B cell (primary cell): ENCODE results near the gene DISP3. TPM values are rescaled to one million over a fixed set of nuclear protein-coding genes. Genes with fewer than 3 reads are reported as not detected.

Source experiments
- ATAC-seq: fragments of 200-7000 bp; cut with Tn5 transposase; one replicate; pipeline ENCODE4 v1.10.0; 2021; ENCODE audit warnings: low read depth, mild to moderate bottlenecking, moderate number of reproducible peaks, moderate library complexity
- CTCF ChIA-PET: fragments of 350-600 bp; sonication (Branson Sonifier 250); formaldehyde crosslinking; loops from one replicate; lab custom pipeline; 2021; ENCODE audit warnings: antibody characterized with exemption, inconsistent platforms; lab: Charles Lee
- POLR2A ChIA-PET: fragments of 350-600 bp; sonication (Branson Sonifier 250); formaldehyde crosslinking; loops from one replicate; lab custom pipeline; 2021; ENCODE audit warnings: antibody characterized with exemption; lab: Charles Lee
- DNase-seq: peaks from one replicate; pipeline ENCODE4 v3.0.0; 2013
- H2AFZ ChIP-seq: 2 replicates; pipeline ENCODE4 v1.6.1; 2012; ENCODE audit warnings: mild to moderate bottlenecking, low read depth, low read length; ENCODE audit not compliant: insufficient read depth, poor library complexity, severe bottlenecking
- H3K27ac ChIP-seq, 2 donors: 1 replicate in 1 of 2; 2 replicates in 1 of 2; pipeline ENCODE4 v1.5.1; 2012 to 2013; ENCODE audit warnings: low read length in 2 of 2, mild to moderate bottlenecking in 2 of 2, moderate library complexity in 1 of 2
- H3K27me3 ChIP-seq, 4 experiments: fragments of 200-600 bp in 1 of 4; sonication (generic) in 1 of 4; replicated peaks in 1 of 4; 1 replicate in 2 of 4; 2 replicates in 2 of 4; pipeline versions ENCODE4 v1.6.1 to v1.7.0; 2013 to 2016; ENCODE audit warnings: low read length in 3 of 4, mild to moderate bottlenecking in 2 of 4, mixed read lengths in 1 of 4, moderate library complexity in 1 of 4; ENCODE audit not compliant: insufficient read depth in 4 of 4, control insufficient read depth in 3 of 4; ENCODE audit errors: control extremely low read depth in 1 of 4
- H3K36me3 ChIP-seq, 2 experiments: replicated peaks in 1 of 2; 1 replicate in 1 of 2; 2 replicates in 1 of 2; pipeline versions ENCODE4 v1.6.1 to v1.7.1; 2013; ENCODE audit warnings: low read length in 1 of 2; ENCODE audit not compliant: insufficient read depth in 2 of 2, control insufficient read depth in 1 of 2; ENCODE audit errors: control extremely low read depth in 1 of 2, extremely low read depth in 1 of 2
- H3K4me1 ChIP-seq, 2 donors: fragments of 200-600 bp in 1 of 2; sonication (generic) in 1 of 2; 1 replicate in 1 of 2; 2 replicates in 1 of 2; pipeline versions ENCODE4 v1.5.1 to v1.6.1; 2013 to 2017; ENCODE audit warnings: low read length in 2 of 2; ENCODE audit not compliant: control insufficient read depth in 2 of 2, insufficient read depth in 2 of 2
- H3K4me2 ChIP-seq: replicated peaks from 2 replicates; pipeline ENCODE3; 2012; ENCODE audit warnings: mild to moderate bottlenecking, low read depth, low read length; ENCODE audit not compliant: poor library complexity, severe bottlenecking
- H3K4me3 ChIP-seq, 5 experiments: fragments of 200-600 bp in 1 of 5; sonication (generic) in 1 of 5; 1 replicate in 3 of 5; 2 replicates in 2 of 5; pipeline versions ENCODE4 v1.5.1 to v1.7.0; 2011 to 2016; ENCODE audit warnings: low read length in 4 of 5, mild to moderate bottlenecking in 4 of 5, low read depth in 2 of 5, control low read depth in 1 of 5, moderate library complexity in 1 of 5; ENCODE audit not compliant: insufficient read depth in 1 of 5; ENCODE audit errors: control extremely low read depth in 1 of 5, extremely low read depth in 1 of 5
- H3K79me2 ChIP-seq: fragments of 200-600 bp; sonication (generic); one replicate; pipeline ENCODE4 v1.6.0; 2016; ENCODE audit warnings: low read length; ENCODE audit not compliant: control insufficient read depth, insufficient read depth
- H3K9ac ChIP-seq: fragments of 200-600 bp; sonication (generic); 2 replicates; pipeline ENCODE4 v1.6.1; 2017; ENCODE audit warnings: mild to moderate bottlenecking, low read length, moderate library complexity
- H3K9me3 ChIP-seq, 3 donors: one replicate each; pipeline versions ENCODE4 v1.6.1 to v1.7.1; 2013; ENCODE audit warnings: low read length in 2 of 3; ENCODE audit not compliant: control insufficient read depth in 2 of 3, insufficient read depth in 1 of 3; ENCODE audit errors: control extremely low read depth in 1 of 3
- H4K20me1 ChIP-seq: 2 replicates; pipeline ENCODE4 v1.6.0; 2012; ENCODE audit warnings: mild to moderate bottlenecking, low read length; ENCODE audit not compliant: insufficient read depth, control insufficient read depth, poor library complexity, severe bottlenecking
- H3K27ac Mint-ChIP-seq: one replicate; pipeline ENCODE4 v1.8.0; 2021; ENCODE audit warnings: mixed read lengths
- H3K27me3 Mint-ChIP-seq: one replicate; pipeline ENCODE4 v1.8.0; 2021; ENCODE audit warnings: mixed read lengths
- H3K4me1 Mint-ChIP-seq: one replicate; pipeline ENCODE4 v1.8.0; 2021; ENCODE audit warnings: mixed read lengths
- H3K4me3 Mint-ChIP-seq: one replicate; pipeline ENCODE4 v1.8.0; 2021; ENCODE audit warnings: mixed read lengths
- H3K9me3 Mint-ChIP-seq: one replicate; pipeline ENCODE4 v1.8.0; 2022; ENCODE audit warnings: mixed read lengths; ENCODE audit not compliant: insufficient read depth
- CTCF ChIP-seq: fragments of 200-600 bp; IDR thresholded peaks from one replicate; pipeline ENCODE4 v1.8.0; 2022; ENCODE audit warnings: antibody characterized with exemption, mild to moderate bottlenecking
- EZH2 ChIP-seq: IDR thresholded peaks from 2 replicates; pipeline ENCODE4 v1.6.1; 2012; ENCODE audit warnings: borderline replicate concordance, low read depth, mild to moderate bottlenecking, moderate library complexity, low read length; ENCODE audit not compliant: insufficient read depth, poor library complexity, severe bottlenecking
- WGBS: methylation state at CpG from one replicate; pipeline ENCODE4 v1.1.5; 2013; ENCODE audit warnings: missing lambda C conversion rate; ENCODE audit not compliant: insufficient coverage; 5-methylcytosine and 5-hydroxymethylcytosine counted together
- intact Hi-C: fragments of 100-400 bp; cut with micrococcal nuclease; formaldehyde crosslinking; loops from one replicate; pipeline ENCODE4 v1.10.0; 2022
- polyA plus RNA-seq: library from polyadenylated mRNA; depleted of rRNA; stranded (reverse); fragments of >200 nt; gene quantifications from 2 replicates; pipeline ENCODE4 v1.2.3, GENCODE V29; 2012
- total RNA-seq, 2 donors: library from RNA; stranded (reverse); fragments of 120-200 nt in 1 of 2; gene quantifications; 1 replicate in 1 of 2; 2 replicates in 1 of 2; pipeline versions ENCODE4 v1.2.3 to v1.2.4, GENCODE V29; 2013 to 2022

Gene DISP3
- total and polyA plus RNA-seq, 2 donors (not counting 1 experiment from before 2014, with no cell fraction given): 0.25 to 1.6 TPM

GRCh38 chr1:11498956-11499594 is 20.1 kb downstream of the DISP3 start:
- TF ChIP-seq CTCF: no peak
- no peak for TF ChIP-seq EZH2
- H3K36me3 ChIP-seq: no peaks in the 10 kb centered on the region
- intact Hi-C loops: no loop called here
- peaks cover 0 to 14% (median 2%) of the 10 kb centered on the region in 4 experiments for H3K27me3 ChIP-seq
- WGBS: 77% methylated on average over 5 of the region's 13 CpGs
- Mint-ChIP-seq H3K4me3 (no peak overlapping the region), H3K27ac (no peak overlapping the region), H3K27me3 (peaks cover 34% of the 10 kb centered on the region), H3K4me1 (no peaks in the 10 kb centered on the region), H3K9me3 (no peaks in the 10 kb centered on the region)
- no peak overlapping the region for H3K4me2 ChIP-seq
- H3K9ac ChIP-seq: no peak overlapping the region
- peaks cover 0 to 30% (median 2%) of the 10 kb centered on the region in 3 donors for H3K9me3 ChIP-seq
- H3K27ac ChIP-seq: no peak overlapping the region
- H4K20me1 ChIP-seq: no peaks in the 10 kb centered on the region
- H3K79me2 ChIP-seq: no peaks in the 10 kb centered on the region
- H2AFZ ChIP-seq: no peak overlapping the region
- CTCF ChIA-PET: no interaction called here
- H3K4me1 ChIP-seq: no peaks in the 10 kb centered on the region
- POLR2A ChIA-PET: no interaction called here
- ATAC-seq (no peak), DNase-seq (no peak)
- H3K4me3 ChIP-seq: no peak overlapping the region

DNA sequence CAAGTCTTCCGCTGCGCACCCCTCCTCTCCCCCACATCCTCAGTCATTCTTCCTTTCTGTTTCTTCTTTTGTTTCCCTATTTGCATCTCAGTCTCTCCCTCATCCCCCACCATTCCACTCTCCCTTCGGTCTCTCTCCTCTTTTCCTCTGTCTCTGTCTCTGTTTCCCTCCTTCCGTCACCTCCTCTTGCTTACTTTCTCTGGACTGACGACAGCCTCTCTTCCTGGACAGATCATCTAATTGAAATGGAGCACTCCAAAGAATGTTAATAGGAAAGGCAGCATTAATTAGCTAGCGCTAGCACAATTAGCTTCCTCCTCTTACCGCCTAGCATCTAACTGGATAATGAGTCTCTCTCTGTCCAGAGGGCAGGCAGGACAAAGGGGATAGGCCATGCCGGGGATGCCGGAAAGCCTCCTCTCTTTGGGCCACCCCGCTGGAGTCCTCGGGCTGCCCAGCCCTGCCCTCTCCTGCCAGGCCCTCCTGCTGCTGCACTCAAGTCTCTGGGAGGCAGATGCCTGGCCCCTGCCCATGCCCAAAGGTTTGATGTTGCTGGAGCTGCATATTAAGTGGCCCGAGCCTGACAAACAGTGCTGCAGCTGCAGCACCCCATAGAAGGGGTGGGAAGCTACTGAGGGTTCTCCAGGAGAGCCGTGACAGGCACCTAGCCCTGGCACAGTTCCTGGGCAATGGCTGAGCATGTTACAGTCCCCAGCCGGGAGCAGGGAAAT is 20.8 kb downstream of the DISP3 start:
- H3K9ac ChIP-seq: no peak overlapping the region
- WGBS: 79% methylated on average over 11 of the region's 14 CpGs
- Mint-ChIP-seq H3K9me3 (peaks cover 6% of the 10 kb centered on the region), H3K27ac (no peak overlapping the region), H3K4me1 (no peaks in the 10 kb centered on the region), H3K4me3 (no peak overlapping the region), H3K27me3 (peaks cover 34% of the 10 kb centered on the region)
- ATAC-seq (no peak), DNase-seq (no peak)
- no peaks in the 10 kb centered on the region for H4K20me1 ChIP-seq
- TF ChIP-seq EZH2 (no peak), CTCF (no peak)
- H3K79me2 ChIP-seq: no peaks in the 10 kb centered on the region
- intact Hi-C loops: no loop called here
- no peak overlapping the region for H3K4me3 ChIP-seq
- H3K4me2 ChIP-seq: no peak overlapping the region
- H2AFZ ChIP-seq: no peak overlapping the region
- H3K27ac ChIP-seq: no peak overlapping the region
- peaks cover 0 to 16% (median 2%) of the 10 kb centered on the region in 4 experiments for H3K27me3 ChIP-seq
- H3K36me3 ChIP-seq: no peaks in the 10 kb centered on the region
- ChIA-PET CTCF (no interaction called here), POLR2A (no interaction called here)
- no peaks in the 10 kb centered on the region for H3K4me1 ChIP-seq
- H3K9me3 ChIP-seq: peaks cover 0 to 34% (median 8%) of the 10 kb centered on the region in 3 donors
